Transverse colon (tissue), 4 donors: ENCODE data around the gene TTC29. TPM values are rescaled to one million over a fixed set of nuclear protein-coding genes. Genes with fewer than 3 reads are reported as not detected.

ENCODE experiments used
- DNase-seq: peaks from one replicate; pipeline ENCODE4 v3.0.0-alpha.2; 2019
- H3K27ac ChIP-seq, 4 donors: fragments of 200-600 bp; sonication (generic); 2 replicates each; pipeline ENCODE4 v1.5.1; 2016 to 2018; ENCODE audit warnings: inconsistent platforms in 4 of 4
- H3K27me3 ChIP-seq: fragments of 200-600 bp; sonication (generic); 2 replicates; pipeline ENCODE4 v1.5.1; 2017; ENCODE audit warnings: inconsistent platforms
- H3K36me3 ChIP-seq, 4 donors: fragments of 200-600 bp; sonication (generic); 2 replicates each; pipeline ENCODE4 v1.5.1; 2017 to 2019; ENCODE audit warnings: inconsistent platforms in 4 of 4
- H3K4me1 ChIP-seq, 4 donors: fragments of 200-600 bp; sonication (generic); 2 replicates each; pipeline ENCODE4 v1.5.1; 2017 to 2020; ENCODE audit warnings: inconsistent platforms in 4 of 4
- H3K4me3 ChIP-seq, 4 donors: fragments of 200-600 bp; sonication (generic); 1 replicate in 1 of 4; 2 replicates in 3 of 4; pipeline versions ENCODE4 v1.5.1 to v1.6.1; 2017 to 2019; ENCODE audit warnings: inconsistent platforms in 4 of 4
- H3K9me3 ChIP-seq, 2 donors: fragments of 200-600 bp; sonication (generic); 2 replicates each; pipeline ENCODE4 v1.5.1; 2017 to 2019; ENCODE audit warnings: inconsistent platforms in 2 of 2
- EP300 ChIP-seq: sonication (generic); formaldehyde crosslinking; IDR thresholded peaks from one replicate; pipeline ENCODE4 v1.6.1; 2017; ENCODE audit warnings: antibody characterized with exemption, low read depth
- POLR2A ChIP-seq: fragments of 450-650 bp; IDR thresholded peaks from one replicate; pipeline ENCODE4 v1.6.1; 2016; ENCODE audit warnings: antibody characterized with exemption, mild to moderate bottlenecking, moderate library complexity
- POLR2AphosphoS5 ChIP-seq, 3 donors: sonication (generic); formaldehyde crosslinking; IDR thresholded peaks; one replicate each; pipeline ENCODE4 v1.6.1; 2016; ENCODE audit warnings: antibody characterized with exemption in 3 of 3
- WGBS, 2 donors: methylation state at CpG; one replicate each; pipeline ENCODE4 v1.1.5; 2018; ENCODE audit warnings: low coverage in 1 of 2; 5-methylcytosine and 5-hydroxymethylcytosine counted together
- in situ Hi-C, 4 donors: fragments of 200-750 bp; cut with MboI; loops; one replicate each; pipeline versions ENCODE4 v1.15.0 to v1.15.1; 2017; ENCODE audit warnings: low sequenced_read_pairs in 3 of 4, low pct_ligation_motif_present in 1 of 4, low pct_unique_long_range_greater_than_20kb in 1 of 4
- intact Hi-C: fragments of 100-400 bp; cut with DNase I; formaldehyde crosslinking; loops from one replicate; pipeline ENCODE4 v1.15.1; 2023; ENCODE audit warnings: low total_unique reads
- total RNA-seq, 4 donors: library from RNA; depleted of rRNA; stranded (reverse); fragments of >200 nt; gene quantifications; one replicate each; pipeline ENCODE4 v1.1.0, GENCODE V29; 2016
- TF ChIP-seq, protein P1 (sequence below), 5 experiments: fragments of 200-600 bp in 3 of 5; fragments of 450-650 bp in 2 of 5; sonication (generic) in 3 of 5; IDR thresholded peaks; 1 replicate in 2 of 5; 2 replicates in 3 of 5; pipeline ENCODE4 v1.5.1; 2016 to 2017; ENCODE audit warnings: antibody characterized with exemption in 5 of 5, inconsistent platforms in 3 of 5, mild to moderate bottlenecking in 2 of 5, moderate library complexity in 1 of 5

The TTC29 gene
- total RNA-seq, 4 donors from 2014 or later, result not detected

DNA sequence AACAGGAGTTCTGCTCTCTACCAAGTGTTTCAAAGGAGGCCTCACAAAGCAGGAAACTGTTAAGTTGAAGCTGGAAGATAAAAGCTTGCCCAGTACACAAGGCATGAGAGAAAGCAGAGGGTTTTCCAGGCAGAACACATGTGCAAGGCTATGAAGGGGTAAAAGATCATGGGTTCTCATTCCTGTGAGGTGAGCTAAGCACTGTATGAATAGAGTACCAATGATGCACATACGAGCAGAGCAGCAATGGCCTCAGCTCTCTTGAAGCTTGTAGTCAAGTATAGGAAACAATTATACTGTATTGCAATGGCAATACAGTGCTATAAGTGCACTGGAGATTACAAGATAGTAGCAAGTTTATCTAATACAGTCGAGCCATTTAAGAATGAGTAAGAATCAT is 18.0 kb downstream of the TTC29 start:
- H3K4me3 ChIP-seq, result no peak overlapping the region
- no peak overlapping the region for H3K27ac ChIP-seq
- intact Hi-C loops (no loop called here), in situ Hi-C loops (no loop called here)
- H3K36me3 ChIP-seq, result no peaks in the 10 kb centered on the region
- H3K27me3 ChIP-seq, result no peaks in the 10 kb centered on the region
- no peak for DNase-seq
- 67 to 69% methylated on average over 2 of the region's 2 CpGs for WGBS, 2 donors
- no peaks in the 10 kb centered on the region for H3K9me3 ChIP-seq
- no peaks in the 10 kb centered on the region for H3K4me1 ChIP-seq
- TF ChIP-seq POLR2A (no peak), POLR2AphosphoS5 (IDR thresholded peaks at IDR 0.05) (no peak), EP300 (no peak)
- TF ChIP-seq, protein P1, sequence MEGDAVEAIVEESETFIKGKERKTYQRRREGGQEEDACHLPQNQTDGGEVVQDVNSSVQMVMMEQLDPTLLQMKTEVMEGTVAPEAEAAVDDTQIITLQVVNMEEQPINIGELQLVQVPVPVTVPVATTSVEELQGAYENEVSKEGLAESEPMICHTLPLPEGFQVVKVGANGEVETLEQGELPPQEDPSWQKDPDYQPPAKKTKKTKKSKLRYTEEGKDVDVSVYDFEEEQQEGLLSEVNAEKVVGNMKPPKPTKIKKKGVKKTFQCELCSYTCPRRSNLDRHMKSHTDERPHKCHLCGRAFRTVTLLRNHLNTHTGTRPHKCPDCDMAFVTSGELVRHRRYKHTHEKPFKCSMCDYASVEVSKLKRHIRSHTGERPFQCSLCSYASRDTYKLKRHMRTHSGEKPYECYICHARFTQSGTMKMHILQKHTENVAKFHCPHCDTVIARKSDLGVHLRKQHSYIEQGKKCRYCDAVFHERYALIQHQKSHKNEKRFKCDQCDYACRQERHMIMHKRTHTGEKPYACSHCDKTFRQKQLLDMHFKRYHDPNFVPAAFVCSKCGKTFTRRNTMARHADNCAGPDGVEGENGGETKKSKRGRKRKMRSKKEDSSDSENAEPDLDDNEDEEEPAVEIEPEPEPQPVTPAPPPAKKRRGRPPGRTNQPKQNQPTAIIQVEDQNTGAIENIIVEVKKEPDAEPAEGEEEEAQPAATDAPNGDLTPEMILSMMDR (IDR thresholded peaks at IDR 0.05), result no peak

DNA sequence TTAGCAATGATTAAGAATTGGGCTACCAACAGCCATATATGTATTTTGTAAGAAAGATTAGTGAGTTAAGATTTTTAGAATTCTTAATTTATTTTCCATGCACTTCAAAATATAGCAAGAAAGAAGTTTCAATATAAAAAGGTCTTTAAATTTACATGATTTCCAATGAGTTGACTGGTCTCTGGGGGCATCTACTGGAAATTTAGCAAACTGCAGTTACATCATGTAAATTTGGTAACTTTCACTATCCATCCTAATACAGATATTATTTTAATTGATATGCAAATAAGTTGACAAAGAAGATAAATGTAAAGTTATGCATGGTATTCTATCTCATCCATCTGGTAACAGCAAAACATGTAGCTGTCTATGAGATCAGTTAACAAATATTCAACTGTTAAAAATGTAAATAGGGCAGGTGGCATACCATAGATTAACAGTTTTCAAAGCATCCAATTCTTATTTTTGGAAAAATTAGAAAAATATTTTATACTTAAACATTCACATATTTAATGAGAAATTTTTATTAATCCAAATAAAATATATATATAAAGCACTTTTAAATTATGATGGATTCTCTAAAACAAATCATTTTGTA is 29.1 kb downstream of the TTC29 start:
- H3K27me3 ChIP-seq, result no peaks in the 10 kb centered on the region
- TF ChIP-seq, protein P1 (IDR thresholded peaks at IDR 0.05), result peak; percentile 45 to 62 (median 51)
- TF ChIP-seq EP300, result no peak
- TF ChIP-seq POLR2A, result no peak
- TF ChIP-seq POLR2AphosphoS5 (IDR thresholded peaks at IDR 0.05), result no peak
- H3K4me3 ChIP-seq, result no peak overlapping the region
- H3K4me1 ChIP-seq, result no peaks in the 10 kb centered on the region
- no peak overlapping the region for H3K27ac ChIP-seq
- H3K36me3 ChIP-seq, result no peaks in the 10 kb centered on the region
- in situ Hi-C loops, result loop anchor here in 3 of 4 donors (25.0 kb wide), 1 partner anchor 579 kb away; no protein-coding TSS in a partner anchor
- intact Hi-C loops, result no loop called here
- no peaks in the 10 kb centered on the region for H3K9me3 ChIP-seq
- no peak for DNase-seq

DNA sequence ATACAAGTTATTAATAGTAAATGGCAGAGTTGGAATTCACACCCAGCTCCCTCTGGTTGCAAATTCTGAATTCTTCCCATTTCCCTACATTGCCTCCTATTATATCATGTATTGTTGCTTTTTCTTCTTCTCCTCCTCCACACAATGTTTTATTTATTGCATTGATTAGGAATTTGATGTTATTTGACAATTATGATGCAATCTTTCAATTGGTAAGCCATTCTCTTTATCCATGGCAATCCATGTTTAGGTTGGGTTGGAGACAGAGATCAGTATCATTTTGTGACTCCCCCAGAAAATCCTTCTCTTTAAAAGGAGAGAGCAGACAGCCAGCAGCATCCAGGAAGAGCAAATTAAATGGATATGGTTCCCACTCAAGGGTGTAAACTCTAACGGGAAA is 30.5 kb downstream of the TTC29 start:
- Histone ChIP-seq H3K4me1 (no peaks in the 10 kb centered on the region), H3K36me3 (no peaks in the 10 kb centered on the region), H3K27me3 (no peaks in the 10 kb centered on the region), H3K4me3 (no peak overlapping the region), H3K27ac (no peak overlapping the region), H3K9me3 (no peaks in the 10 kb centered on the region)
- in situ Hi-C loops, result loop anchor here in 3 of 4 donors (25.0 kb wide), 1 partner anchor 578 kb away; no protein-coding TSS in a partner anchor
- intact Hi-C loops, result no loop called here
- no peak for DNase-seq
- 23 to 31% methylated on average over 1 of the region's 1 CpG for WGBS, 2 donors
- TF ChIP-seq, protein P1 (IDR thresholded peaks at IDR 0.05), result no peak
- TF ChIP-seq EP300 (no peak), POLR2AphosphoS5 (IDR thresholded peaks at IDR 0.05) (no peak), POLR2A (no peak)

DNA sequence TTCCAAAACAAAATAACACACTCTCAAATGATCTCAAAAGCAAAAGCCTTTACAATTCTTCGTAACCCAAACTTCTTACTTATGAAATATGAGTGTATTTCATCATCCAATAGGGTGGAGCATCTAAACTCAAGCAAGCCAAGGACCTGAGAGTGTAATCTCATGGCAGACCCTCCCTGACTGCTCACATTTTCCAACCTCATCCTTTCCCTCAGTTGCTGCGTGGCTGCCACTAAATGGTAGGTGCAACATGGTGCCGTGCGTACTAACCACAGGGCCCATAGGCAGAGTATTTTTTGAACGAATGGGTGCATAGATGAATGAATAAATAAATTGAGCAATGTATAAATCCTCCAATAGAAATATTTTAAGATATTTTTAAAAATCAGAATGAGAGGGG is 45.4 kb downstream of the TTC29 start:
- H3K27ac ChIP-seq, result no peak overlapping the region
- no peak for TF ChIP-seq EP300
- H3K4me1 ChIP-seq, result no peaks in the 10 kb centered on the region
- no peak overlapping the region for H3K4me3 ChIP-seq
- H3K27me3 ChIP-seq, result no peaks in the 10 kb centered on the region
- H3K9me3 ChIP-seq, result no peaks in the 10 kb centered on the region
- intact Hi-C loops, result no loop called here
- in situ Hi-C loops, result loop anchor here in 3 of 4 donors (25.0 kb wide), 1 partner anchor 563 kb away; no protein-coding TSS in a partner anchor
- WGBS, 2 donors, result 87 to 89% methylated on average over 5 of the region's 5 CpGs
- DNase-seq, result no peak
- H3K36me3 ChIP-seq, result no peaks in the 10 kb centered on the region

DNA sequence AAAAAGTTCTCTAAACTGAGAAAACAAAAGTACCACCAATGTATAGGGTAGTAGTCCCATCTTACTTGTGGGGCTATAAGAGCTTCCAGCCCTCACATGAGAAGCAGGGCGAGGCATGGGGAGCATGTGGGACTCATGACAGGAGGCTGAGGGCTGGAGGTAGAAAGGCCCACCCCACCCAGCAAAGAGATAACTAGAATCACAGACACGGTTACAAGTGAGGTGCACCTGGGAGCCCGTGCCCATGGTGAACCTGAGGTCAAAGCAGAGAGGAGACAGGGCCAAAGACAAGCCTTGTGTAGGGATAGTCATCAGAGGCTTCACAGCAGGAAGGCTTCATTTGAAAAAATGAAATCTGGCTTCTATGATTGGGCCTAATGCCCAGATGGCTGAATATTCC is 55.4 kb downstream of the TTC29 start:
- no peak for DNase-seq
- H3K27me3 ChIP-seq, result no peaks in the 10 kb centered on the region
- no peak for TF ChIP-seq POLR2A
- TF ChIP-seq, protein P1 (IDR thresholded peaks at IDR 0.05), result no peak
- TF ChIP-seq POLR2AphosphoS5 (IDR thresholded peaks at IDR 0.05), result no peak
- no peak for TF ChIP-seq EP300
- H3K4me1 ChIP-seq, result no peaks in the 10 kb centered on the region
- intact Hi-C loops, result no loop called here
- no peaks in the 10 kb centered on the region for H3K9me3 ChIP-seq
- WGBS, 2 donors, result 65% methylated on average over 3 of the region's 3 CpGs
- H3K36me3 ChIP-seq, result no peaks in the 10 kb centered on the region
- no peak overlapping the region for H3K4me3 ChIP-seq
- H3K27ac ChIP-seq, result no peak overlapping the region
- in situ Hi-C loops, result no loop called here
